CD4-positive, alpha-beta T cell treated with Interleukin-17A for 1 hour (primary cell): ENCODE data around the gene SLCO2A1.
"Not testable (repeated sequence)": the region's sequence is repeated elsewhere in the genome, so short reads cannot be mapped to it uniquely, and the experiment has no call there.

Experiments used
- DNase-seq: peaks from one replicate; pipeline ENCODE4 v3.0.0-alpha.2; 2020

SLCO2A1 gene

GRCh38 chr3:134029734-134030378 is at the start of gene SLCO2A1:
SLCO2A1 (minus strand) TSS chr3:134029925; CDS start chr3:134029802, 123 bp downstream.
- no peak for DNase-seq

- no peak for DNase-seq
These were observed 49.4 kb upstream of the SLCO2A1 start for GRCh38 chr3:134079111-134079547.

GRCh38 chr3:134078169-134078831 is 48.6 kb upstream of the SLCO2A1 start:
- DNase-seq = no peak

- DNase-seq = no peak
These were observed 48.0 kb upstream of the SLCO2A1 start for GRCh38 chr3:134077649-134078161.

GRCh38 chr3:134076851-134077250 is 47.1 kb upstream of the SLCO2A1 start:
- no peak for DNase-seq

GRCh38 chr3:134075846-134076245 is 46.1 kb upstream of the SLCO2A1 start:
- DNase-seq = no peak

GRCh38 chr3:134075568-134075825 is 45.8 kb upstream of the SLCO2A1 start:
- no peak for DNase-seq

- DNase-seq = no peak
These were observed 45.3 kb upstream of the SLCO2A1 start for GRCh38 chr3:134074790-134075567.

GRCh38 chr3:134074001-134074789 is 44.5 kb upstream of the SLCO2A1 start:
- no peak for DNase-seq

GRCh38 chr3:134073583-134073945 is 43.8 kb upstream of the SLCO2A1 start:
- DNase-seq = no peak

- no peak for DNase-seq
These were observed 43.3 kb upstream of the SLCO2A1 start for GRCh38 chr3:134072881-134073582.

- not testable (repeated sequence) for DNase-seq
These were observed 40.6 kb upstream of the SLCO2A1 start for GRCh38 chr3:134070281-134070680.

GRCh38 chr3:134068429-134068828 is 38.7 kb upstream of the SLCO2A1 start:
- no peak for DNase-seq

- no peak for DNase-seq
These were observed 37.9 kb upstream of the SLCO2A1 start for GRCh38 chr3:134067531-134068161.

- DNase-seq = no peak
These were observed 37.2 kb upstream of the SLCO2A1 start for GRCh38 chr3:134066651-134067530.

GRCh38 chr3:134066158-134066541 is 36.4 kb upstream of the SLCO2A1 start:
- DNase-seq = no peak

- no peak for DNase-seq
These were observed 35.8 kb upstream of the SLCO2A1 start for GRCh38 chr3:134065252-134066157.

GRCh38 chr3:134064081-134064480 is 34.4 kb upstream of the SLCO2A1 start:
- no peak for DNase-seq

GRCh38 chr3:134061401-134061800 is 31.7 kb upstream of the SLCO2A1 start:
- no peak for DNase-seq
